Measurements from ENCODE around the gene TMEM250.
"Not testable (repeated sequence)": the region's sequence is repeated elsewhere in the genome, so short reads cannot be mapped to it uniquely, and the experiment has no call there.

The TMEM250 gene

GRCh38 chr9:136104916-136105315, 13.8 kb downstream of the TMEM250 start:
- Histone ChIP-seq H3K27ac (no peak overlapping the region), H3K27me3 (ENCODE audit: insufficient read depth, low read depth, severe bottlenecking) (no peaks in the 10 kb centered on the region), H3K4me3 (ENCODE audit: low read depth, low read length) (no peak overlapping the region), H3K9me3 (ENCODE audit: severe bottlenecking) (peaks cover 2% of the 10 kb centered on the region), H3K36me3 (no peaks in the 10 kb centered on the region)
- DNase-seq: no peak
- TF ChIP-seq CTCF (IDR thresholded peaks at IDR 0.05; ENCODE audit: low read depth, low read length): no peak

- H3K27me3 ChIP-seq (ENCODE audit: insufficient read depth, low read depth, severe bottlenecking): no peaks in the 10 kb centered on the region
Measured at GRCh38 chr9:136104488-136104800, 14.2 kb downstream of the TMEM250 start.

GRCh38 chr9:136103651-136104487, 14.8 kb downstream of the TMEM250 start:
- DNase-seq: no peak
- Histone ChIP-seq H3K27me3 (ENCODE audit: insufficient read depth, low read depth, severe bottlenecking) (no peaks in the 10 kb centered on the region), H3K4me3 (ENCODE audit: low read depth, low read length) (no peak overlapping the region), H3K36me3 (no peaks in the 10 kb centered on the region), H3K27ac (no peak overlapping the region), H3K9me3 (ENCODE audit: severe bottlenecking) (peaks cover 2% of the 10 kb centered on the region)
- no peak for TF ChIP-seq CTCF (IDR thresholded peaks at IDR 0.05; ENCODE audit: low read depth, low read length)

More at GRCh38 chr9:136104488-136104800, 14.2 kb downstream of the TMEM250 start:
- Histone ChIP-seq H3K27ac (no peak overlapping the region), H3K4me3 (ENCODE audit: low read depth, low read length) (no peak overlapping the region), H3K36me3 (no peaks in the 10 kb centered on the region), H3K9me3 (ENCODE audit: severe bottlenecking) (peaks cover 2% of the 10 kb centered on the region)
- TF ChIP-seq CTCF (IDR thresholded peaks at IDR 0.05; ENCODE audit: low read depth, low read length): no peak
- DNase-seq: no peak

GRCh38 chr9:136101615-136102074, 17.0 kb downstream of the TMEM250 start:
- not testable (repeated sequence) for H3K27me3 ChIP-seq (ENCODE audit: insufficient read depth, low read depth, severe bottlenecking); H3K27ac ChIP-seq; H3K4me3 ChIP-seq (ENCODE audit: low read depth, low read length); H3K9me3 ChIP-seq (ENCODE audit: severe bottlenecking); DNase-seq; H3K36me3 ChIP-seq

- peak; percentile 58 for DNase-seq
- Histone ChIP-seq H3K27me3 (ENCODE audit: insufficient read depth, low read depth, severe bottlenecking) (no peaks in the 10 kb centered on the region), H3K36me3 (no peaks in the 10 kb centered on the region), H3K4me3 (ENCODE audit: low read depth, low read length) (no peak overlapping the region), H3K27ac (no peak overlapping the region), H3K9me3 (ENCODE audit: severe bottlenecking) (no peaks in the 10 kb centered on the region)
- no peak for TF ChIP-seq CTCF (IDR thresholded peaks at IDR 0.05; ENCODE audit: low read depth, low read length)
Measured at GRCh38 chr9:136100700-136101614, 17.7 kb downstream of the TMEM250 start.

GRCh38 chr9:136099542-136099941, 19.1 kb downstream of the TMEM250 start:
- Histone ChIP-seq H3K27ac (no peak overlapping the region), H3K27me3 (ENCODE audit: insufficient read depth, low read depth, severe bottlenecking) (no peaks in the 10 kb centered on the region), H3K4me3 (ENCODE audit: low read depth, low read length) (no peak overlapping the region), H3K36me3 (no peaks in the 10 kb centered on the region), H3K9me3 (ENCODE audit: severe bottlenecking) (no peaks in the 10 kb centered on the region)
- no peak for DNase-seq
- TF ChIP-seq CTCF (IDR thresholded peaks at IDR 0.05; ENCODE audit: low read depth, low read length): no peak
